K562 (cell line): ENCODE measurements around the gene CLDND1. TPM values are rescaled to one million over a fixed set of nuclear protein-coding genes. Genes with fewer than 3 reads are reported as not detected.

Source experiments
- ATAC-seq: fragments of 200-7000 bp; cut with Tn5 transposase; 3 replicates; pipeline ENCODE4 v1.9.1; 2020; ENCODE audit warnings: moderate library complexity
- BruUV-seq: library from RNA; stranded (reverse); fragments of 400-500 nt; replicated peaks from 2 replicates; lab custom pipeline; 2021; lab: Mats Ljungman, UMichigan
- CTCF ChIA-PET: fragments of 300-600 bp; formaldehyde crosslinking; extraction: SDS; loops from one replicate; lab custom pipeline; 2021; ENCODE audit warnings: low intra/inter-chr PET ratio; lab: Yijun Ruan, JAX
- POLR2A ChIA-PET: fragments of 300-600, 350-650 bp; sonication (Branson Sonifier 250); formaldehyde crosslinking; extraction: SDS; loops from one replicate; lab custom pipeline; 2021; ENCODE audit warnings: antibody characterized with exemption, inconsistent platforms; lab: Yijun Ruan, JAX
- DNase-seq, 4 experiments: peaks; one replicate each; pipeline versions ENCODE4 v3.0.0 to v3.0.0-alpha.2; 2011 to 2018; ENCODE audit warnings: low spot score in 3 of 4, mixed read lengths in 3 of 4; ENCODE audit errors: extremely low read depth in 1 of 4
- FAIRE-seq: peaks from 2 replicates; lab custom pipeline; 2011; peaks lifted over from hg19 to GRCh38; lab: Jason Lieb, UNC
- H2AFZ ChIP-seq: 2 replicates; pipeline ENCODE4 v1.6.0; 2011; ENCODE audit warnings: low read depth, low read length, control low read depth, inconsistent platforms
- H3K27ac ChIP-seq: fragments of 200-600 bp; 3 replicates; pipeline ENCODE4 v1.8.0; 2011; ENCODE audit warnings: low read depth, mild to moderate bottlenecking, control low read depth, inconsistent platforms, low read length, moderate library complexity, mixed read lengths; ENCODE audit errors: extremely low read depth
- H3K27me3 ChIP-seq, 2 experiments: fragments of 300-600 bp in 1 of 2; 2 replicates in 1 of 2; 3 replicates in 1 of 2; pipeline versions ENCODE4 v1.6.0 to v1.8.0; 2011; ENCODE audit warnings: inconsistent platforms in 2 of 2, low read length in 2 of 2, mild to moderate bottlenecking in 1 of 2, mixed read lengths in 1 of 2, moderate library complexity in 1 of 2; ENCODE audit not compliant: control insufficient read depth in 2 of 2, insufficient read depth in 2 of 2
- H3K36me3 ChIP-seq: fragments of 300-600 bp; 3 replicates; pipeline ENCODE4 v1.8.0; 2011; ENCODE audit warnings: mild to moderate bottlenecking, low read length, inconsistent platforms; ENCODE audit not compliant: control insufficient read depth, insufficient read depth
- H3K4me1 ChIP-seq, 2 experiments: fragments of 200-600 bp in 1 of 2; replicated peaks in 1 of 2; 2 replicates in 1 of 2; 3 replicates in 1 of 2; pipeline versions ENCODE4 v1.5.1 to v1.8.0; 2011; ENCODE audit warnings: inconsistent platforms in 2 of 2, low read length in 2 of 2, mild to moderate bottlenecking in 1 of 2, mixed read lengths in 1 of 2, moderate library complexity in 1 of 2; ENCODE audit not compliant: control insufficient read depth in 2 of 2, insufficient read depth in 2 of 2
- H3K4me2 ChIP-seq: 2 replicates; pipeline ENCODE4 v1.6.1; 2011; ENCODE audit warnings: low read length, control low read depth, inconsistent platforms, mixed read lengths; ENCODE audit not compliant: insufficient read depth
- H3K4me3 ChIP-seq: fragments of 200-600 bp; sonication (generic), shearing (Covaris generic); 2 replicates; pipeline ENCODE4 v1.5.1; 2016; ENCODE audit warnings: control low read depth, inconsistent platforms
- H3K79me2 ChIP-seq: fragments of 200-600 bp; 3 replicates; pipeline ENCODE4 v1.8.0; 2011; ENCODE audit warnings: low read length, inconsistent platforms; ENCODE audit not compliant: control insufficient read depth, insufficient read depth
- H3K9ac ChIP-seq, 2 experiments: 2 replicates each; pipeline versions ENCODE4 v1.6.0 to v1.6.1; 2011; ENCODE audit warnings: low read depth in 2 of 2, low read length in 2 of 2, control low read depth in 1 of 2, inconsistent platforms in 1 of 2, mild to moderate bottlenecking in 1 of 2, mixed read lengths in 1 of 2; ENCODE audit not compliant: insufficient read depth in 1 of 2
- H3K9me1 ChIP-seq: one replicate; pipeline ENCODE4 v1.6.0; 2011; ENCODE audit warnings: inconsistent platforms, mild to moderate bottlenecking, low read length, moderate library complexity; ENCODE audit not compliant: control insufficient read depth, insufficient read depth
- H3K9me3 ChIP-seq: replicated peaks from 2 replicates; pipeline ENCODE4 v1.5.1; 2011; ENCODE audit warnings: low read depth, low read length, inconsistent platforms; ENCODE audit not compliant: control insufficient read depth, insufficient read depth
- H4K20me1 ChIP-seq: replicated peaks from 2 replicates; pipeline ENCODE4 v1.6.1; 2011; ENCODE audit warnings: low read length, inconsistent platforms, mixed read lengths; ENCODE audit not compliant: control insufficient read depth, insufficient read depth
- ATF1 ChIP-seq, 2 experiments: fragments of 450-650 bp in 1 of 2; IDR thresholded peaks; 2 replicates each; pipeline ENCODE4 v1.6.1; 2016; ENCODE audit warnings: missing compliant biosample characterization in 1 of 2, missing genetic modification characterization in 1 of 2
- CAMTA2 ChIP-seq: fragments of 250-450 bp; sonication (Bioruptor Pico); conservative IDR thresholded peaks from 2 replicates; pipeline ENCODE4 v1.5.1; 2022
- MEIS2 ChIP-seq: fragments of 450-650 bp; IDR thresholded peaks from 2 replicates; pipeline ENCODE4 v1.6.1; 2014; ENCODE audit warnings: mild to moderate bottlenecking; ENCODE audit not compliant: partially characterized antibody
- NKRF ChIP-seq: fragments of 450-650 bp; IDR thresholded peaks from 2 replicates; pipeline ENCODE4 v1.6.1; 2016; ENCODE audit warnings: borderline replicate concordance
- RBM14 ChIP-seq: fragments of 200-400 bp; formaldehyde crosslinking; IDR thresholded peaks from 2 replicates; pipeline ENCODE4 v1.6.1; 2018; ENCODE audit warnings: low read depth, mild to moderate bottlenecking, low read length, moderate library complexity, borderline replicate concordance; ENCODE audit not compliant: insufficient read depth
- TEAD4 ChIP-seq, 2 experiments: sonication (generic) in 1 of 2; formaldehyde crosslinking in 1 of 2; IDR thresholded peaks; 2 replicates each; pipeline versions ENCODE4 v1.6.1 to v1.8.0; 2012 to 2022; ENCODE audit warnings: borderline replicate concordance in 1 of 2, inconsistent platforms in 1 of 2, low read length in 1 of 2, mild to moderate bottlenecking in 1 of 2, missing genetic modification reagents in 1 of 2
- WGBS: fragments of 100-300 bp; shearing (Covaris generic); methylation state at CpG from one replicate; pipeline ENCODE4 v1.1.6; 2016; ENCODE audit warnings: low coverage, mixed read lengths; ENCODE audit not compliant: insufficient coverage; ENCODE audit errors: missing lambda C conversion rate; 5-methylcytosine and 5-hydroxymethylcytosine counted together
- in situ Hi-C: fragments of 300-500 bp; cut with MboI; formaldehyde crosslinking; loops from 4 replicates; pipeline ENCODE4 v1.15.0; 2018; ENCODE audit warnings: inconsistent platforms, mixed read lengths
- intact Hi-C: fragments of 100-400 bp; cut with micrococcal nuclease; formaldehyde crosslinking; loops from 2 replicates; pipeline ENCODE4 v1.14.2; 2022
- polyA plus RNA-seq, 8 experiments: library from polyadenylated mRNA; depleted of rRNA in 4 of 8; stranded (reverse) in 5 of 8; unstranded in 3 of 8; fragments of >200 nt; fragmentation: Nextera tagmentation in 2 of 8; fragmentation: Illumina TruSeq in 1 of 8; extraction: Ambion mirVana in 2 of 8; extraction: Trizol in 1 of 8; gene quantifications; 2 replicates each; pipeline versions ENCODE4 v1.2.1 to v1.2.3, GENCODE V29; 2011 to 2014; ENCODE audit warnings: inconsistent platforms in 1 of 8, missing spikeins in 1 of 8
- total RNA-seq, 7 experiments: library from RNA; depleted of rRNA in 6 of 7; stranded (reverse); fragments of >200 nt in 6 of 7; fragmentation: Illumina TruSeq in 2 of 7; extraction: Trizol in 2 of 7; gene quantifications; 2 replicates each; pipeline versions ENCODE4 v1.2.1 to v1.2.3, GENCODE V29; 2011 to 2021; ENCODE audit warnings: low replicate concordance in 1 of 7
- TF ChIP-seq, protein P1 (sequence below), 2 experiments: fragments of 450-650 bp; IDR thresholded peaks; 2 replicates each; pipeline ENCODE4 v1.6.1; 2016; ENCODE audit warnings: mild to moderate bottlenecking in 2 of 2, borderline replicate concordance in 1 of 2, low read depth in 1 of 2, moderate library complexity in 1 of 2

Gene CLDND1
- total and polyA plus RNA-seq, 9 of the 15 experiments (the other 6 are each of a cell fraction or from before 2014, with no cell fraction given) = 29.2 to 141 (median 60.7) TPM

GRCh38 chr3:98553753-98554152 lies 31.1 kb upstream of the CLDND1 start (continued):
- peak; percentile 52; the same call in 1 of the 2 replicates for TF ChIP-seq TEAD4 (IDR thresholded peaks at IDR 0.05; ENCODE audit: low read length)
- no peak for TF ChIP-seq TEAD4 (CRISPR knock-in tag; IDR thresholded peaks at IDR 0.05; ENCODE audit: borderline replicate concordance)
- TF ChIP-seq MEIS2 = peak; percentile 69
- TF ChIP-seq CAMTA2 (CRISPR knock-in tag) = no peak
- TF ChIP-seq ATF1 (CRISPR knock-in tag; IDR thresholded peaks at IDR 0.05) = no peak
- TF ChIP-seq ATF1 (tag; IDR thresholded peaks at IDR 0.05) = no peak
- TF ChIP-seq NKRF = no peak

GRCh38 chr3:98553021-98553563 lies 30.4 kb upstream of the CLDND1 start:
- 52% methylated on average over 5 of the region's 6 CpGs for WGBS
- H3K27ac ChIP-seq = peak overlapping the region; percentile 48
- H3K9ac ChIP-seq = peak overlapping the region in 1 of 2 experiments; percentile 24; a peak in 1 of 4 replicates
- no peaks in the 10 kb centered on the region for H3K27me3 ChIP-seq
- ChIA-PET CTCF (no interaction called here), POLR2A (no interaction called here)
- intact Hi-C loops = no loop called here
- H3K9me1 ChIP-seq = no peaks in the 10 kb centered on the region
- peak overlapping the region; percentile 79 for H2AFZ ChIP-seq
- in situ Hi-C loops = no loop called here
- no peak overlapping the region for H3K4me3 ChIP-seq
- no peaks in the 10 kb centered on the region for H4K20me1 ChIP-seq
- H3K4me1 ChIP-seq = peaks cover 4 to 37% of the 10 kb centered on the region in 2 experiments
- no peaks in the 10 kb centered on the region; the same call in 2 of the 3 replicates for H3K36me3 ChIP-seq
- no peak overlapping the region for H3K4me2 ChIP-seq
- BruUV-seq = no TSS peak
- no peaks in the 10 kb centered on the region for H3K79me2 ChIP-seq
- FAIRE-seq (no peak), ATAC-seq (peak; percentile 23; the same call in 2 of the 3 replicates), DNase-seq (no peak)
- H3K9me3 ChIP-seq = no peaks in the 10 kb centered on the region
- no peak for TF ChIP-seq RBM14
- TF ChIP-seq, protein P1, sequence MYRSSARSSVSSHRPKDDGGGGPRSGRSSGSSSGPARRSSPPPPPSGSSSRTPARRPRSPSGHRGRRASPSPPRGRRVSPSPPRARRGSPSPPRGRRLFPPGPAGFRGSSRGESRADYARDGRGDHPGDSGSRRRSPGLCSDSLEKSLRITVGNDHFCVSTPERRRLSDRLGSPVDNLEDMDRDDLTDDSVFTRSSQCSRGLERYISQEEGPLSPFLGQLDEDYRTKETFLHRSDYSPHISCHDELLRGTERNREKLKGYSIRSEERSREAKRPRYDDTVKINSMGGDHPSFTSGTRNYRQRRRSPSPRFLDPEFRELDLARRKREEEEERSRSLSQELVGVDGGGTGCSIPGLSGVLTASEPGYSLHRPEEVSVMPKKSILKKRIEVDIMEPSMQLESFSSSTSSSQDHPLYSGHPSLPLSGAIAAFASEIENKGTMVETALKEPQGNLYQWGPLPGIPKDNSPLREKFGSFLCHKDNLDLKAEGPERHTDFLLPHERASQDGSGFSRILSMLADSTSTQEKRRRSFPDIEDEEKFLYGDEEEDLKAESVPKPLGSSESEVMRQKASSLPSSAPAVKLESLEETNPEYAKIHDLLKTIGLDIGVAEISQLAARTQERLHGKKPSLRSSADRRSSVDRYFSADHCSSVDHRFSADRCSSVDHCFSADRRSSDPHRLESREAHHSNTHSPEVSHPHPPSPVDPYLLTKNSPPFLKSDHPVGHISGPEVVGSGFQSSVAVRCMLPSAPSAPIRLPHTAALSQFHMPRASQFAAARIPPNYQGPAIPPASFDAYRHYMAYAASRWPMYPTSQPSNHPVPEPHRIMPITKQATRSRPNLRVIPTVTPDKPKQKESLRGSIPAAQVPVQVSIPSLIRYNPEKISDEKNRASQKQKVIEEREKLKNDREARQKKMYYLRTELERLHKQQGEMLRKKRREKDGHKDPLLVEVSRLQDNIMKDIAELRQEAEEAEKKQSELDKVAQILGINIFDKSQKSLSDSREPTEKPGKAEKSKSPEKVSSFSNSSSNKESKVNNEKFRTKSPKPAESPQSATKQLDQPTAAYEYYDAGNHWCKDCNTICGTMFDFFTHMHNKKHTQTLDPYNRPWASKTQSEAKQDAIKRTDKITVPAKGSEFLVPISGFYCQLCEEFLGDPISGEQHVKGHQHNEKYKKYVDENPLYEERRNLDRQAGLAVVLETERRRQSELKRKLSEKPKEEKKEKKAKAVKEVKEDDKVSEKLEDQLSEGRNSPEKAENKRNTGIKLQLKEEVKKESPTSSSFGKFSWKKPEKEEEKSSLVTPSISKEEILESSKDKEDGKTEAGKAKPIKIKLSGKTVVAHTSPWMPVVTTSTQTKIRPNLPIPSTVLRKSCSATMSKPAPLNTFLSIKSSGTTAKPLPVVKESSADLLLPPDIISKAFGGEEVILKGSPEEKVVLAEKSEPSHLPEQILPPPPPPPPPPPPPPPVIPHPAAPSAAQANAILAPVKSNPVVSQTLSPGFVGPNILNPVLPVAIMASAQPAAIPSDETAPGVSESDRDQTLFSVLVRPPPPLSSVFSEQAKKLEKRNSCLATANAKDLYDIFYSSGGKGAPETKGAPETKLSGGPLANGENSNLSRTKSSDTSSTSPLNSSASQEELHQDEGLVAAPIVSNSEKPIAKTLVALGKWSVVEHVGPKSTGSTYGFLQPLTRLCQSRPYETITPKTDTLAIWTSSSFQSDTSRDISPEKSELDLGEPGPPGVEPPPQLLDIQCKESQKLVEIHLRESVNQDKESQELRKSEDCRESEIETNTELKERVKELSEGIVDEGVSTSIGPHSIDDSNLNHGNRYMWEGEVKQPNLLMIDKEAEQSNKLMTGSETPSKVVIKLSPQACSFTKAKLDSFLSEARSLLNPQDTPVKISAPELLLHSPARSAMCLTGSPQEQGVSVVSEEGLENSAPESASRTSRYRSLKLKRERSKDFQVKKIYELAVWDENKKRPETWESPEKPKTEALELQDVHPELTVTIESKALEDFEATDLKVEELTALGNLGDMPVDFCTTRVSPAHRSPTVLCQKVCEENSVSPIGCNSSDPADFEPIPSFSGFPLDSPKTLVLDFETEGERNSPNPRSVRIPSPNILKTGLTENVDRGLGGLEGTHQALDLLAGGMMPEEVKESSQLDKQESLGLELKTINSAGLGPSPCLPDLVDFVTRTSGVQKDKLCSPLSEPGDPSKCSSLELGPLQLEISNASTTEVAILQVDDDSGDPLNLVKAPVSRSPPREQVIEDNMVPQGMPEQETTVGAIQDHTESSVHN (IDR thresholded peaks at IDR 0.05; ENCODE audit: borderline replicate concordance in 1 of 2, low read depth in 1 of 2) = no peak
